ENCODE measurements around the gene TBC1D19. TPM values are rescaled to one million over a fixed set of nuclear protein-coding genes. Genes with fewer than 3 reads are reported as not detected.

The TBC1D19 gene
- total RNA-seq, 4 donors from 2014 or later, result 6.5 to 7.0 (median 6.8) TPM

DNA sequence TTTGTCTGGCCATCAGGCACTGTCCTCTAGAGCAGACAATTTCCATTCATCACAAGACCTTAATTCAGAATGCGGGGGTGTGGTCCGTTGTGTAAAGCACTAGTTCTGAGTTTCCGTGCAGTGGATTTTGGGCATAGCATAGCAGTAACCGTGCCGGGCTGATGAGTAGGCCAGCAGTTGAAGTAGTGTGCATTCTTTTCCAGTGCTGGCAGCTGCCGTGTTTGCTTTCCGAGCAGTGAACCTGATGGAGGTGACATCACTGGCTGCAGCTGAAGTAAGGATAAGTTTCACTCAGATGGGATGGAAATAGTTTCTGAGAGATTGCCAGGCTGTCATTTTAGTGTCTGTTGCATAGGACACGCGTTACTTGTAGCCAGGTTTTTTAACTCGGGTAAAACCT, 169.7 kb downstream of the TBC1D19 start:
- Histone ChIP-seq H3K4me3 (no peak overlapping the region), H3K27me3 (no peaks in the 10 kb centered on the region), H3K27ac (peak overlapping the region; percentile 50 to 67 (median 61)), H3K4me1 (peaks cover 24 to 45% of the 10 kb centered on the region in 2 donors), H3K9me3 (no peaks in the 10 kb centered on the region), H3K36me3 (no peaks in the 10 kb centered on the region)
- ATAC-seq (peak; percentile 99), DNase-seq (peak; percentile 71 to 78)
- intact Hi-C loops (cut with DNase I; ENCODE audit: low total_unique reads), result loop anchor here (2.0 to 10.0 kb wide), 2 partner anchors 107 to 169 kb away; partner anchors contain the start of genes STIM2 and TBC1D19
- in situ Hi-C loops (cut with MboI; ENCODE audit: low sequenced_read_pairs in 4 of 4), result no loop called here
- TF ChIP-seq POLR2A (IDR thresholded peaks at IDR 0.05), result no peak
- TF ChIP-seq, protein P1, sequence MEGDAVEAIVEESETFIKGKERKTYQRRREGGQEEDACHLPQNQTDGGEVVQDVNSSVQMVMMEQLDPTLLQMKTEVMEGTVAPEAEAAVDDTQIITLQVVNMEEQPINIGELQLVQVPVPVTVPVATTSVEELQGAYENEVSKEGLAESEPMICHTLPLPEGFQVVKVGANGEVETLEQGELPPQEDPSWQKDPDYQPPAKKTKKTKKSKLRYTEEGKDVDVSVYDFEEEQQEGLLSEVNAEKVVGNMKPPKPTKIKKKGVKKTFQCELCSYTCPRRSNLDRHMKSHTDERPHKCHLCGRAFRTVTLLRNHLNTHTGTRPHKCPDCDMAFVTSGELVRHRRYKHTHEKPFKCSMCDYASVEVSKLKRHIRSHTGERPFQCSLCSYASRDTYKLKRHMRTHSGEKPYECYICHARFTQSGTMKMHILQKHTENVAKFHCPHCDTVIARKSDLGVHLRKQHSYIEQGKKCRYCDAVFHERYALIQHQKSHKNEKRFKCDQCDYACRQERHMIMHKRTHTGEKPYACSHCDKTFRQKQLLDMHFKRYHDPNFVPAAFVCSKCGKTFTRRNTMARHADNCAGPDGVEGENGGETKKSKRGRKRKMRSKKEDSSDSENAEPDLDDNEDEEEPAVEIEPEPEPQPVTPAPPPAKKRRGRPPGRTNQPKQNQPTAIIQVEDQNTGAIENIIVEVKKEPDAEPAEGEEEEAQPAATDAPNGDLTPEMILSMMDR (IDR thresholded peaks at IDR 0.05 in 4 of 5, conservative IDR thresholded peaks at IDR 0.05 in 1 of 5), result no peak

DNA sequence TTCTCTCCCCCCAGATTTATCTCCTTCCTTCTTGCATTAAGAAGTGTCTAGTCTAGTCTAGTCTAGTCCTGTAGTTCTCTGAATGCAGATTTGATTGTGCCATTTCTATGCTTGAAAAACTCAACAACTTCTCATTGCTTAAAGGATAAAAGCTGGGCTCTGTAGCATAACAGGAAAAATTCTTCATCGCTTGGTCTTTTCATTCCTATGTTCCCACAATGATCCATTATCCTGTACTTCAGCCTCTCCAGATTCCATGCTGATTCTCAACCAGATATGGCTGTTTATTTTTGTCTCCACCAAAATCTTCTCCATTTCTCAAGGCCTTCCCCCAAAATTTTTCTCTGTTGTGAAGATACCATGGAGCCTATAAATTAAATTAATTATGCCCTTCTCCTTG, 173.9 kb downstream of the TBC1D19 start:
- Histone ChIP-seq H3K36me3 (no peaks in the 10 kb centered on the region), H3K4me1 (peaks cover 7 to 20% of the 10 kb centered on the region in 2 donors), H3K9me3 (no peaks in the 10 kb centered on the region), H3K4me3 (no peak overlapping the region), H3K27ac (no peak overlapping the region), H3K27me3 (no peaks in the 10 kb centered on the region)
- in situ Hi-C loops (cut with MboI; ENCODE audit: low sequenced_read_pairs in 4 of 4), result no loop called here
- no peak for DNase-seq
- intact Hi-C loops (cut with DNase I; ENCODE audit: low total_unique reads), result loop anchor here (10.0 kb wide), 1 partner anchor 173 kb away; the partner anchor contains the start of gene TBC1D19
- ATAC-seq, result no peak
- no peak for TF ChIP-seq POLR2A (IDR thresholded peaks at IDR 0.05)
- TF ChIP-seq, protein P1 (IDR thresholded peaks at IDR 0.05 in 4 of 5, conservative IDR thresholded peaks at IDR 0.05 in 1 of 5), result no peak

DNA sequence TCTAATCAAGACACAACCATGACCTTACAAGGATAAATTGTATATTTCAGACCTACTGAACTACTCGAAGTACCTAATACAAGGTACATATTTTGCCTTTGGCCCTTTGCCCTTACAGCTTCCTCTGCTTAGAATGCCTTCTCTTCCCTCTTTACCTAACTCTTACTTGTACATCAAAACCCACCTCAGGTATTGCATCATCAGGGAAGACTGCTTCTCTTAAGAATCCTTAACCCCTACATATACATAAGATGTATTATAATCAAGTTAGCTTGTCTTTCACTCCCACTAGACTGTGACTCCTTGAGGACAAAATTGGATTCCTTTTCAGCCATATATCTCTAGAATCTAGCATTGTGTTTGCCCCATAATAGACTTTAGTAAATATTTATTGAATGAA, 175.0 kb downstream of the TBC1D19 start:
- Histone ChIP-seq H3K9me3 (no peaks in the 10 kb centered on the region), H3K4me3 (no peak overlapping the region), H3K36me3 (no peaks in the 10 kb centered on the region), H3K4me1 (peaks cover 0 to 10% of the 10 kb centered on the region in 2 donors), H3K27ac (no peak overlapping the region), H3K27me3 (no peaks in the 10 kb centered on the region)
- intact Hi-C loops (cut with DNase I; ENCODE audit: low total_unique reads), result loop anchor here (10.0 kb wide), 1 partner anchor 174 kb away; the partner anchor contains the start of gene TBC1D19
- in situ Hi-C loops (cut with MboI; ENCODE audit: low sequenced_read_pairs in 4 of 4), result no loop called here
- no peak for TF ChIP-seq POLR2A (IDR thresholded peaks at IDR 0.05)
- TF ChIP-seq, protein P1 (IDR thresholded peaks at IDR 0.05 in 4 of 5, conservative IDR thresholded peaks at IDR 0.05 in 1 of 5), result no peak
- no peak for ATAC-seq
- DNase-seq, result no peak

DNA sequence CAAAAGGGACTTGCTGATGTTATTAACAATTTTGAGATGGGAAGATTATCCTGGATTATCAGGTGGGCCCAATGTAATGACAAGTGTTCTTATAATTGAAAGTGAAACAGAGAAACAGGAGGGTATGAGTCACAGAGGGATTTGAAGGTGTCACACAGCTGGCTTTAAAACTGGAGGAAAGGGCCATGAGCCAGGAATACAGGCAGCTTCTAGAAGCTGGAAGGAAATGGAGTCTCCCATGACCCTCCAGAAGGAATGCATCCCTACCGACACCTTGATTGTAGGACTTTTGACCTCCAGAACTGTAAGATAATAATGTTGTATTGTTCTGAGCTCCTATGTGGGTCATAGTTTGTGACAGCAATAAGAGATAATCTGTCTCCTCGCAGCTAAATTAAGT, 178.8 kb downstream of the TBC1D19 start:
- Histone ChIP-seq H3K9me3 (no peaks in the 10 kb centered on the region), H3K27me3 (no peaks in the 10 kb centered on the region), H3K4me1 (no peaks in the 10 kb centered on the region), H3K4me3 (no peak overlapping the region), H3K27ac (no peak overlapping the region), H3K36me3 (no peaks in the 10 kb centered on the region)
- ATAC-seq (no peak), DNase-seq (no peak)
- TF ChIP-seq, protein P1 (IDR thresholded peaks at IDR 0.05 in 4 of 5, conservative IDR thresholded peaks at IDR 0.05 in 1 of 5), result no peak
- no peak for TF ChIP-seq POLR2A (IDR thresholded peaks at IDR 0.05)
- intact Hi-C loops (cut with DNase I; ENCODE audit: low total_unique reads), result no loop called here
- in situ Hi-C loops (cut with MboI; ENCODE audit: low sequenced_read_pairs in 4 of 4), result no loop called here

DNA sequence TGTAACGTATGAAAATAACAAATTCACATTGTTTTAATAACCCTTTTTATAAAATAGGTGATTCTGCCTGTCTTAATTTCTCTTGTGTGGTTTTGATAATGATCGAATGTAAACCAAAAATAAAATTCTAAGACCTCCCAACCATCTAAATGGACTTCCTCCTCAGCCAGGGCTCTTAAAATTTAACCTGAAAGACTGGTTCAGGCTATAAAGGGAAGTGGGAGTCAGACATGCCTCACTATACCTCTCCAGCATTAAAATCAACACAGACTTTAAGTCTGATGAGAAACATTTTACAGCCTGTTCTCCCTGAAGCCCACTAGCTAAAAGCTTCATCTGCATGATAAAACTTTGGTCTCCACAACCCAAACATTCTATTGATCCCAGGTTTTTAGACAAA, 179.2 kb downstream of the TBC1D19 start:
- in situ Hi-C loops (cut with MboI; ENCODE audit: low sequenced_read_pairs in 4 of 4) (no loop called here), intact Hi-C loops (cut with DNase I; ENCODE audit: low total_unique reads) (no loop called here)
- H3K36me3 ChIP-seq, result no peaks in the 10 kb centered on the region
- no peak overlapping the region for H3K4me3 ChIP-seq
- H3K4me1 ChIP-seq, result no peaks in the 10 kb centered on the region
- H3K9me3 ChIP-seq, result no peaks in the 10 kb centered on the region
- DNase-seq (no peak), ATAC-seq (no peak)
- no peaks in the 10 kb centered on the region for H3K27me3 ChIP-seq
- no peak for TF ChIP-seq POLR2A (IDR thresholded peaks at IDR 0.05)
- TF ChIP-seq, protein P1 (IDR thresholded peaks at IDR 0.05 in 4 of 5, conservative IDR thresholded peaks at IDR 0.05 in 1 of 5), result no peak
- no peak overlapping the region for H3K27ac ChIP-seq
